Bronchial epithelial cell (primary cell): ENCODE data around the gene TTYH3. TPM values are rescaled to one million over a fixed set of nuclear protein-coding genes. Genes with fewer than 3 reads are reported as not detected.

Source experiments
- DNase-seq: peaks from one replicate; pipeline ENCODE4 v3.0.0-alpha.2; 2010; ENCODE audit warnings: low read depth
- FAIRE-seq: peaks from 2 replicates; lab custom pipeline; 2011; peaks lifted over from hg19 to GRCh38; lab: Jason Lieb, UNC
- H3K27me3 ChIP-seq: 2 replicates; pipeline ENCODE4 v1.5.1; 2011; ENCODE audit warnings: low read length; ENCODE audit not compliant: control insufficient read depth, insufficient read depth
- H3K36me3 ChIP-seq: 2 replicates; pipeline ENCODE4 v1.5.1; 2011; ENCODE audit warnings: low read length; ENCODE audit not compliant: control insufficient read depth, insufficient read depth
- H3K4me3 ChIP-seq: 2 replicates; pipeline ENCODE4 v1.5.1; 2011; ENCODE audit warnings: mild to moderate bottlenecking, low read depth, low read length, control low read depth
- total RNA-seq: library from RNA; depleted of rRNA; stranded (reverse); fragments of >200 nt; gene quantifications from 2 replicates; pipeline ENCODE4 v1.2.1, GENCODE V29; 2014
- TF ChIP-seq, protein P1 (sequence below): IDR thresholded peaks from 2 replicates; pipeline ENCODE4 v1.5.1; 2011; ENCODE audit warnings: mild to moderate bottlenecking, moderate library complexity, low read length, control low read depth, inconsistent platforms; ENCODE audit not compliant: insufficient read depth, severe bottlenecking

TTYH3 gene
- total RNA-seq, 1 donor from 2014 or later: 5.8 TPM

DNA sequence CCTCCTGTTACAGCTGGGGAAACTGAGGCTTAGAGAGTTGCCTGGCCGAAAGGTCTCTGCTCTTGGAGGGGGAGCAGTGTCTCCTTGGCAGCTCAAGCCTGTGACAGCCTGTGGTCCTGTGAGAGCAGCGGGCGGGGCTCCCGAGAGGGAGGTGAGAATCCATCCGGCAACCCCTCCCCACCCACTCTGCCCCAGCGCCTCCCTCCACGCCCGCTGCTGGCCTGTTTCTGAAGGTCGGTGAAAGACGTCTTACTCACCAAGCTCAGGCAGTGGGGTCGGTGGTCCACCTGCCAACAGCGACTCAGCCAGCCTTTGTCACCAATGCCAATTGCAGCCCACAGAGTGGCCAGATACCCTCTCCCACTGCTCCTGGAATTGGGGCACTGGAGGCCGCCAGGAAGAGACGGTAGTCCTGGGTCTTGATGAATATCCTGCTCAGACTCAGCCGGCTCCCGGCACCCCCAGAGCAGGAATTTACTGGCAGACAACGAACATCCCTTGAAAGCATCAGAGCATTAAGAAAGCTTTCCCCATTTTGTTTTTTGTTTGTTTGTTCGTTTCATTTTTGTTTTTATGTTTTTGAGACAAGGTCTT, 7.4 kb upstream of the TTYH3 start:
- FAIRE-seq (no peak), DNase-seq (no peak)
- TF ChIP-seq, protein P1, sequence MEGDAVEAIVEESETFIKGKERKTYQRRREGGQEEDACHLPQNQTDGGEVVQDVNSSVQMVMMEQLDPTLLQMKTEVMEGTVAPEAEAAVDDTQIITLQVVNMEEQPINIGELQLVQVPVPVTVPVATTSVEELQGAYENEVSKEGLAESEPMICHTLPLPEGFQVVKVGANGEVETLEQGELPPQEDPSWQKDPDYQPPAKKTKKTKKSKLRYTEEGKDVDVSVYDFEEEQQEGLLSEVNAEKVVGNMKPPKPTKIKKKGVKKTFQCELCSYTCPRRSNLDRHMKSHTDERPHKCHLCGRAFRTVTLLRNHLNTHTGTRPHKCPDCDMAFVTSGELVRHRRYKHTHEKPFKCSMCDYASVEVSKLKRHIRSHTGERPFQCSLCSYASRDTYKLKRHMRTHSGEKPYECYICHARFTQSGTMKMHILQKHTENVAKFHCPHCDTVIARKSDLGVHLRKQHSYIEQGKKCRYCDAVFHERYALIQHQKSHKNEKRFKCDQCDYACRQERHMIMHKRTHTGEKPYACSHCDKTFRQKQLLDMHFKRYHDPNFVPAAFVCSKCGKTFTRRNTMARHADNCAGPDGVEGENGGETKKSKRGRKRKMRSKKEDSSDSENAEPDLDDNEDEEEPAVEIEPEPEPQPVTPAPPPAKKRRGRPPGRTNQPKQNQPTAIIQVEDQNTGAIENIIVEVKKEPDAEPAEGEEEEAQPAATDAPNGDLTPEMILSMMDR: no peak
- Histone ChIP-seq H3K27me3 (no peaks in the 10 kb centered on the region), H3K36me3 (no peaks in the 10 kb centered on the region), H3K4me3 (no peak overlapping the region)

DNA sequence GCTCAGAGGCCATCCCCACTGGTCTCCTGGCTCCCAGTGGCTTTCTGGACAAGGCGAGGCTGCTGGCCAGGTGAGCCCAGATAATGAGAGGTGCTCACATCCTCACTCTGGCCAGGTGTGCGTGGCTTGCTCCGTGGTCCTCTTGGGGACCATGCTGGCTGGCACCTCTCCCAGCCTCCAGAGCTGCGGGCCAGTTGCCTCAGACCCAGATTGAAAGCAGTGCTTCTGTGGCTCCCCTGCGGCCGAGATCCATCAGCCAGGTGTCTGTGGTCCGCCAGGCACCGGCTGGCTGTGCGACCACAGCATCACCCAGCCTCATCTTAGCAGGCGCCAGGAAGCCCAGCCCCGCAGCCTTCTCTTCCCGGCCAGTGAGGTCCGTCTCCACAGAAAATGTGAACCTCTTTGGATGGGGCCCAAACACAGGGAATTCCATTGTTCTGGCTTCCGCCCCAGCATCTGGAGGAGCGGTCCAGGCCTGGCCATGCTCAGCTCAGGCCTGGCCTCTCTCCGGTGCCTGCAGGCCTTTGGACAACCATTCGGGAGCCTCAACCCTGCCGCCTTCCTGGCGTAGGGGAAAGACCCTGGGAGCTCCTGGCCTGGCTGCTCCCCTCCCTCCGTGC, 5.2 kb upstream of the TTYH3 start:
- Histone ChIP-seq H3K36me3 (no peaks in the 10 kb centered on the region), H3K27me3 (no peaks in the 10 kb centered on the region), H3K4me3 (no peak overlapping the region)
- no peak for DNase-seq
- no peak for FAIRE-seq
- TF ChIP-seq, protein P1: no peak

DNA sequence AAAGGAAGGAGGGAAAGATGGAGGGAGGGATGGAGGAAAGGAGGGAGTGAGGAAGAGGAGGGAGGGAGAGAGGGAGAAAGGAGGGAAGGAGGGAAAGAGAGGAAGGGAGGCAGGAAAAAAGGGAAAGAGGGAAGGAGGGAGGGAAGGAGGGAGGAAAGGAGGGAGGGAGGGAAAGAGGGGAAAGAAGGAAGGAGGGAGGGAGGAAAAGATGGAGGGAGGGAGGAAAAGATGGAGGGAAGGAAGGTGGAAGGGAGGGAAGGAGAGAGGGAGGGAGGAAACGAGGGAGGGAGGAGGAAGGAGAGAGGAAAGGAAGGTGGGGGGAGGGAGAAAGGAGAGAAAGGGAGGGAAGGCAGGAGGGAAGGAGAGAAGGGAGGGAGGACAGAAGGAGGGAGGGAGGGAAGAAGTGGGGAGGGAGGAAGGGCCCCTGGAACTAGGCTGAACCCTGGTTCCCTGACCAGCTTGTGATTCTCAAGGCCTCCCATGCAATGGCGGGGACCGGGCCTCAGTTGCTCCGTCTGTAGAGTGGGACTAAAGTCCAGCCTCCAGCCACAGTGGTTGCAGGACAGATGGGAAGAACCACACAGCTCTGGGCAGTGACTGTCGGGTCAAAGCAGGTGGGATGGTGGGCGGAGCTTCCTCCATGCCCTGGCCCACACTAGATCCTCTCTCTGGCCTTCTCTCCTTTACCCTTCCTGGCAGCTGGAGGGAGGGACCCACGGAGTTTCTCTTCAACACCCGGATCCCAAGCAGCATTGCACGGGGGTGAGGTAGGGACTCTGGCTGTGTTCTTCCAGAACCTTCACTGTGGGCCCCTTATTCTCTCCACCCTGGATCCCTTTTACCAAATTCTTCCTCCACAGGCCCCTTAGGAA, 4.3 kb upstream of the TTYH3 start:
- Histone ChIP-seq H3K27me3 (no peaks in the 10 kb centered on the region), H3K36me3 (no peaks in the 10 kb centered on the region), H3K4me3 (no peak overlapping the region)
- DNase-seq: no peak
- TF ChIP-seq, protein P1: no peak
- no peak for FAIRE-seq

DNA sequence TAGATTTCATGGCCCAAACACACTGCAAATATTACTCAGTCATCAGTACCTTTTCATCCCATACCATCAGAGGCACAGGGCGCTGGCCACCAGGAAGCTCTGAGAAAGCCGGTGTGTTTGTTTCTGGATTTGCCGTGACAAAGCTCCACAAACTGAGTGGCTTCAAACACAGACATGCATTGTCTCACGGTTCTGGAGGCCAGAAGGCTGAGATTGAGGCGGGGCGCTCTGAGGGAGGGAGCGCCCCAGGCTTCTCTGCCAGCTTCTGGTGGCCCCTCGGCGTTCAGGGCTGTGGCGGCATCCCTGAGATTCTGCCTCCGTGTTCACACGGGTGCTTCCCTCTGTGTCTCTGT, 3.7 kb upstream of the TTYH3 start:
- H3K4me3 ChIP-seq: no peak overlapping the region
- no peaks in the 10 kb centered on the region for H3K36me3 ChIP-seq
- FAIRE-seq (no peak), DNase-seq (no peak)
- no peaks in the 10 kb centered on the region for H3K27me3 ChIP-seq
- TF ChIP-seq, protein P1: no peak

DNA sequence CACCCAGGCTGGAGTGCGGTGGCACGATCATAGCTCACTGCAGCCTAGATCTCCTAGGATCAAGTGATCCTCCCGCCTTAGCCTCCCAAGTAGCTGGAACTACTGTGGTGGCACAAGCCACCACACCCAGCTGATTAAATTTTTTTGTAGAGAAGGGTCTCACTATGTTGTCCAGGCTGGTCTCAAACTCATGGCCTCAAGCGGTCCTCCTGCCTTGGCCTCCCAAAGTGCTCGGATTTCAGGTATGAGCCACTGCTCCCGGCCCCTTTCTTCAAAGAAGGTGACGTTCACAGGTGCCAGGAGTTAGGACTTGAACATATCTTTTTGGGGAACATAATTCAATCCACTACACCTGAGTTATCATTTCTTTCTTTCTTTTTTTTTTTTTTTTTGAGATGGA, 2.9 kb upstream of the TTYH3 start:
- Histone ChIP-seq H3K27me3 (no peaks in the 10 kb centered on the region), H3K36me3 (no peaks in the 10 kb centered on the region), H3K4me3 (no peak overlapping the region)
- DNase-seq: no peak
- TF ChIP-seq, protein P1: no peak
- FAIRE-seq: no peak
